Effector memory CD4-positive, alpha-beta T cell (primary cell): Measurements from ENCODE around the gene SFN.

Experiments used
- DNase-seq, 3 donors: peaks; one replicate each; pipeline ENCODE4 v3.0.0-alpha.2; 2020
- H3K27ac ChIP-seq: 2 replicates; pipeline ENCODE4 v1.7.0; 2013; ENCODE audit warnings: mild to moderate bottlenecking, low read length, moderate library complexity; ENCODE audit not compliant: insufficient read depth, poor library complexity, severe bottlenecking
- H3K27me3 ChIP-seq: replicated peaks from 2 replicates; pipeline ENCODE4 v1.7.0; 2013; ENCODE audit warnings: mild to moderate bottlenecking, low read length; ENCODE audit not compliant: insufficient read depth, control insufficient read depth, poor library complexity, severe bottlenecking
- H3K36me3 ChIP-seq: 2 replicates; pipeline ENCODE4 v1.7.0; 2013; ENCODE audit warnings: mild to moderate bottlenecking, low read length, moderate library complexity; ENCODE audit not compliant: control insufficient read depth, insufficient read depth
- H3K4me1 ChIP-seq: 2 replicates; pipeline ENCODE4 v1.7.0; 2013; ENCODE audit warnings: low read length, mild to moderate bottlenecking; ENCODE audit not compliant: control insufficient read depth, insufficient read depth, poor library complexity, severe bottlenecking
- H3K4me3 ChIP-seq: 2 replicates; pipeline ENCODE4 v1.7.0; 2013; ENCODE audit warnings: low read length, low read depth, mild to moderate bottlenecking; ENCODE audit not compliant: insufficient read depth, poor library complexity, severe bottlenecking
- H3K9me3 ChIP-seq: 2 replicates; pipeline ENCODE4 v1.7.0; 2013; ENCODE audit warnings: mild to moderate bottlenecking, low read length, moderate library complexity; ENCODE audit not compliant: control insufficient read depth
- total RNA-seq, 3 donors: gene quantifications; one replicate each; lab custom pipeline; 2026; lab: John Stamatoyannopoulos, UW

The SFN gene
- 0.35 to 1.2 (median 0.77) reads per million in 3 donors for total RNA-seq

GRCh38 chr1:26862781-26863684 is at the start of gene SFN:
Gene SFN, plus strand, starts transcription at chr1:26863149. Its CDS starts 64 bp downstream, at chr1:26863213.
- Histone ChIP-seq H3K4me1 (peaks cover 8% of the 10 kb centered on the region), H3K36me3 (no peaks in the 10 kb centered on the region), H3K27me3 (no peaks in the 10 kb centered on the region), H3K4me3 (peak within 1 kb of the TSS; percentile 82), H3K27ac (peak within 1 kb of the TSS; percentile 70), H3K9me3 (no peaks in the 10 kb centered on the region)
- peak; percentile 30 to 35 (median 30) for DNase-seq

GRCh38 chr1:26814377-26814776 is 48.6 kb upstream of the SFN start:
- no peak overlapping the region for H3K27ac ChIP-seq
- H3K36me3 ChIP-seq: no peaks in the 10 kb centered on the region
- DNase-seq: no peak
- no peak overlapping the region for H3K4me3 ChIP-seq
- H3K4me1 ChIP-seq: no peaks in the 10 kb centered on the region
- no peaks in the 10 kb centered on the region for H3K27me3 ChIP-seq
- no peaks in the 10 kb centered on the region for H3K9me3 ChIP-seq

GRCh38 chr1:26814893-26815292 is 48.1 kb upstream of the SFN start:
- DNase-seq: no peak
- Histone ChIP-seq H3K36me3 (no peaks in the 10 kb centered on the region), H3K27me3 (no peaks in the 10 kb centered on the region), H3K4me3 (no peak overlapping the region), H3K4me1 (no peaks in the 10 kb centered on the region), H3K27ac (no peak overlapping the region), H3K9me3 (no peaks in the 10 kb centered on the region)

- H3K36me3 ChIP-seq: no peaks in the 10 kb centered on the region
- DNase-seq: no peak
- H3K4me3 ChIP-seq: no peak overlapping the region
- peak overlapping the region; percentile 47 for H3K27ac ChIP-seq
- H3K27me3 ChIP-seq: no peaks in the 10 kb centered on the region
- H3K9me3 ChIP-seq: no peaks in the 10 kb centered on the region
- peaks cover 11% of the 10 kb centered on the region for H3K4me1 ChIP-seq
These were observed 42.1 kb upstream of the SFN start for GRCh38 chr1:26820784-26821269.

- no peak for DNase-seq
- Histone ChIP-seq H3K4me1 (peaks cover 23% of the 10 kb centered on the region), H3K36me3 (no peaks in the 10 kb centered on the region), H3K27me3 (no peaks in the 10 kb centered on the region), H3K9me3 (no peaks in the 10 kb centered on the region), H3K27ac (no peak overlapping the region), H3K4me3 (no peak overlapping the region)
These were observed 40.1 kb upstream of the SFN start for GRCh38 chr1:26822737-26823395.

GRCh38 chr1:26824731-26825130 is 38.2 kb upstream of the SFN start:
- Histone ChIP-seq H3K4me1 (peaks cover 42% of the 10 kb centered on the region), H3K9me3 (no peaks in the 10 kb centered on the region), H3K36me3 (no peaks in the 10 kb centered on the region), H3K4me3 (no peak overlapping the region), H3K27me3 (no peaks in the 10 kb centered on the region), H3K27ac (peak overlapping the region; percentile 89)
- DNase-seq: no peak

GRCh38 chr1:26826261-26827105 is 36.5 kb upstream of the SFN start, which contains the start of gene ZDHHC18:
Gene ZDHHC18, plus strand, starts transcription at chr1:26826688. Its CDS starts 117 bp downstream, at chr1:26826805.
- H3K4me1 ChIP-seq: peaks cover 39% of the 10 kb centered on the region
- peak within 1 kb of the TSS; percentile 89 for H3K27ac ChIP-seq
- no peaks in the 10 kb centered on the region for H3K9me3 ChIP-seq
- peak within 1 kb of the TSS; percentile 81 for H3K4me3 ChIP-seq
- no peaks in the 10 kb centered on the region for H3K27me3 ChIP-seq
- no peaks in the 10 kb centered on the region for H3K36me3 ChIP-seq
- DNase-seq: peak; percentile 45 to 57 (median 55)

- Histone ChIP-seq H3K36me3 (no peaks in the 10 kb centered on the region), H3K4me3 (peak overlapping the region; percentile 77), H3K27ac (peak overlapping the region; percentile 79), H3K4me1 (peaks cover 46% of the 10 kb centered on the region), H3K9me3 (no peaks in the 10 kb centered on the region), H3K27me3 (no peaks in the 10 kb centered on the region)
- DNase-seq: no peak
These were observed 35.8 kb upstream of the SFN start for GRCh38 chr1:26827106-26827604.

GRCh38 chr1:26827663-26828062 is 35.3 kb upstream of the SFN start:
- Histone ChIP-seq H3K9me3 (no peaks in the 10 kb centered on the region), H3K27me3 (no peaks in the 10 kb centered on the region), H3K4me3 (peak overlapping the region; percentile 77), H3K27ac (peak overlapping the region; percentile 79), H3K36me3 (no peaks in the 10 kb centered on the region), H3K4me1 (peaks cover 51% of the 10 kb centered on the region)
- DNase-seq: no peak
